Measurements from ENCODE around the gene PKDCC. TPM values are rescaled to one million over a fixed set of nuclear protein-coding genes. Genes with fewer than 3 reads are reported as not detected.

Gene PKDCC
- total RNA-seq, 1 donor from 2014 or later, result 123 TPM

GRCh38 chr2:42040643-42041278 is 7.1 kb upstream of the PKDCC start:
- Mint-ChIP-seq H3K4me1 (peaks cover 23% of the 10 kb centered on the region), H3K4me3 (no peak overlapping the region), H3K27me3 (ENCODE audit: low read depth) (peaks cover 3% of the 10 kb centered on the region), H3K9me3 (no peaks in the 10 kb centered on the region), H3K36me3 (no peaks in the 10 kb centered on the region), H3K27ac (no peak overlapping the region)
- no peak for TF ChIP-seq CTCF (IDR thresholded peaks at IDR 0.05; ENCODE audit: unreplicated experiment)
- no peak for DNase-seq (ENCODE audit: low spot score in 2 of 2, unreplicated experiment in 2 of 2)

- DNase-seq (ENCODE audit: low spot score in 2 of 2, unreplicated experiment in 2 of 2), result no peak
- H3K4me3 Mint-ChIP-seq, result no peak overlapping the region
- H3K4me1 Mint-ChIP-seq, result peaks cover 29% of the 10 kb centered on the region
- H3K27ac Mint-ChIP-seq, result no peak overlapping the region
- no peak for TF ChIP-seq CTCF (IDR thresholded peaks at IDR 0.05; ENCODE audit: unreplicated experiment)
- peaks cover 3% of the 10 kb centered on the region for H3K27me3 Mint-ChIP-seq (ENCODE audit: low read depth)
- H3K9me3 Mint-ChIP-seq, result no peaks in the 10 kb centered on the region
- H3K36me3 Mint-ChIP-seq, result no peaks in the 10 kb centered on the region
Observed at GRCh38 chr2:42041377-42042127, 6.3 kb upstream of the PKDCC start.

- Mint-ChIP-seq H3K9me3 (no peaks in the 10 kb centered on the region), H3K4me1 (peaks cover 34% of the 10 kb centered on the region), H3K4me3 (no peak overlapping the region), H3K36me3 (no peaks in the 10 kb centered on the region), H3K27me3 (ENCODE audit: low read depth) (peaks cover 7% of the 10 kb centered on the region), H3K27ac (no peak overlapping the region)
- no peak for TF ChIP-seq CTCF (IDR thresholded peaks at IDR 0.05; ENCODE audit: unreplicated experiment)
- DNase-seq (ENCODE audit: low spot score in 2 of 2, unreplicated experiment in 2 of 2), result no peak
Observed at GRCh38 chr2:42042631-42043355, 5.0 kb upstream of the PKDCC start.

GRCh38 chr2:42043789-42044394 is 3.9 kb upstream of the PKDCC start:
- TF ChIP-seq CTCF (IDR thresholded peaks at IDR 0.05; ENCODE audit: unreplicated experiment), result no peak
- Mint-ChIP-seq H3K27ac (no peak overlapping the region), H3K27me3 (ENCODE audit: low read depth) (peaks cover 7% of the 10 kb centered on the region), H3K9me3 (no peaks in the 10 kb centered on the region), H3K36me3 (no peaks in the 10 kb centered on the region), H3K4me3 (no peak overlapping the region), H3K4me1 (peaks cover 38% of the 10 kb centered on the region)
- DNase-seq (ENCODE audit: low spot score in 2 of 2, unreplicated experiment in 2 of 2), result no peak

GRCh38 chr2:42044939-42045338 is 2.9 kb upstream of the PKDCC start:
- no peak overlapping the region for H3K4me3 Mint-ChIP-seq

More at GRCh38 chr2:42044939-42045338, 2.9 kb upstream of the PKDCC start:
- TF ChIP-seq CTCF (IDR thresholded peaks at IDR 0.05; ENCODE audit: unreplicated experiment), result no peak
- Mint-ChIP-seq H3K4me1 (peaks cover 46% of the 10 kb centered on the region), H3K9me3 (no peaks in the 10 kb centered on the region), H3K27me3 (ENCODE audit: low read depth) (peaks cover 7% of the 10 kb centered on the region), H3K36me3 (no peaks in the 10 kb centered on the region), H3K27ac (no peak overlapping the region)
- DNase-seq (ENCODE audit: low spot score in 2 of 2, unreplicated experiment in 2 of 2), result no peak

All from mesothelial cell of epicardium (in vitro differentiated cells).